Vagina (tissue), 2 donors: Measurements from ENCODE around the gene TMEM150A. TPM values are rescaled to one million over a fixed set of nuclear protein-coding genes. Genes with fewer than 3 reads are reported as not detected.

Experiments used
- DNase-seq, 2 donors: peaks; one replicate each; pipeline ENCODE4 v3.0.0-alpha.2; 2017; ENCODE audit errors: extremely low spot score in 2 of 2
- H3K27ac ChIP-seq: fragments of 200-600 bp; sonication (generic); one replicate; pipeline ENCODE4 v1.5.1; 2019
- H3K27me3 ChIP-seq: fragments of 200-600 bp; sonication (generic); one replicate; pipeline ENCODE4 v1.5.1; 2019
- H3K36me3 ChIP-seq, 2 donors: fragments of 200-600 bp; sonication (generic); one replicate each; pipeline ENCODE4 v1.5.1; 2017 to 2019
- H3K4me1 ChIP-seq: fragments of 200-600 bp; sonication (generic); one replicate; pipeline ENCODE4 v1.5.1; 2019
- H3K4me3 ChIP-seq, 2 donors: fragments of 200-600 bp; sonication (generic); 1 replicate in 1 of 2; 2 replicates in 1 of 2; pipeline ENCODE4 v1.5.1; 2016 to 2019
- H3K9me3 ChIP-seq: fragments of 200-600 bp; sonication (generic); one replicate; pipeline ENCODE4 v1.5.1; 2019
- CTCF ChIP-seq, 3 experiments: fragments of 450-650 bp in 2 of 3; fragments of 200-600 bp in 1 of 3; sonication (generic) in 1 of 3; IDR thresholded peaks; one replicate each; pipeline ENCODE4 v1.5.1; 2017 to 2019; ENCODE audit warnings: antibody characterized with exemption in 3 of 3, mild to moderate bottlenecking in 2 of 3, moderate library complexity in 2 of 3
- POLR2A ChIP-seq, 2 donors: fragments of 450-650 bp; IDR thresholded peaks; one replicate each; pipeline ENCODE4 v1.6.1; 2017; ENCODE audit warnings: antibody characterized with exemption in 2 of 2, mild to moderate bottlenecking in 2 of 2, moderate library complexity in 2 of 2
- POLR2AphosphoS5 ChIP-seq, 2 donors: sonication (generic); formaldehyde crosslinking; IDR thresholded peaks; one replicate each; pipeline ENCODE4 v1.9.0; 2017; ENCODE audit warnings: antibody characterized with exemption in 2 of 2, mild to moderate bottlenecking in 2 of 2, low read depth in 1 of 2; ENCODE audit not compliant: insufficient read depth in 1 of 2
- intact Hi-C: fragments of 100-400 bp; cut with DNase I; formaldehyde crosslinking; loops from one replicate; pipeline ENCODE4 v1.15.1; 2023
- total RNA-seq: library from RNA; depleted of rRNA; stranded (reverse); fragments of >200 nt; gene quantifications from one replicate; pipeline ENCODE4 v1.2.3, GENCODE V29; 2016

TMEM150A gene
- total RNA-seq, 1 donor from 2014 or later = 22.6 TPM

- intact Hi-C loops = no loop called here
- no peaks in the 10 kb centered on the region for H3K27me3 ChIP-seq
- H3K4me3 ChIP-seq = peak within 1 kb of the TSS; percentile 80 to 89
- peak within 1 kb of the TSS; percentile 84 for H3K27ac ChIP-seq
- H3K9me3 ChIP-seq = no peaks in the 10 kb centered on the region
- peaks cover 0 to 11% of the 10 kb centered on the region in 2 donors for H3K36me3 ChIP-seq
- H3K4me1 ChIP-seq = peaks cover 53% of the 10 kb centered on the region
- DNase-seq = no peak
- peak in 1 of 2 donors; percentile 68 for TF ChIP-seq POLR2A (IDR thresholded peaks at IDR 0.05)
- peak; percentile 81 to 89 for TF ChIP-seq POLR2AphosphoS5 (IDR thresholded peaks at IDR 0.05; ENCODE audit: insufficient read depth in 1 of 2, low read depth in 1 of 2)
- no peak for TF ChIP-seq CTCF (IDR thresholded peaks at IDR 0.05)
Observed at GRCh38 chr2:85611705-85612587, 9.4 kb upstream of the TMEM150A start, which contains the start of gene C2orf68. Gene C2orf68, minus strand, starts transcription at chr2:85612066. Its CDS starts 82 bp downstream, at chr2:85611984.

- Histone ChIP-seq H3K27me3 (no peaks in the 10 kb centered on the region), H3K9me3 (no peaks in the 10 kb centered on the region), H3K4me3 (peak overlapping the region; percentile 80 to 89), H3K36me3 (peaks cover 0 to 11% of the 10 kb centered on the region in 2 donors), H3K4me1 (peaks cover 56% of the 10 kb centered on the region), H3K27ac (peak overlapping the region; percentile 84)
- intact Hi-C loops = no loop called here
- TF ChIP-seq POLR2AphosphoS5 (IDR thresholded peaks at IDR 0.05; ENCODE audit: insufficient read depth in 1 of 2, low read depth in 1 of 2) = no peak
- no peak for TF ChIP-seq POLR2A (IDR thresholded peaks at IDR 0.05)
- TF ChIP-seq CTCF (IDR thresholded peaks at IDR 0.05) = no peak
- no peak for DNase-seq
Observed at GRCh38 chr2:85611217-85611704, 8.8 kb upstream of the TMEM150A start.

- DNase-seq = no peak
- H3K36me3 ChIP-seq = peaks cover 0 to 11% of the 10 kb centered on the region in 2 donors
- no peak overlapping the region for H3K4me3 ChIP-seq
- H3K9me3 ChIP-seq = no peaks in the 10 kb centered on the region
- no peak overlapping the region for H3K27ac ChIP-seq
- intact Hi-C loops = loop anchor here (10.0 kb wide), 1 partner anchor 63 kb away; no protein-coding TSS in a partner anchor
- H3K27me3 ChIP-seq = no peaks in the 10 kb centered on the region
- TF ChIP-seq POLR2AphosphoS5 (IDR thresholded peaks at IDR 0.05; ENCODE audit: insufficient read depth in 1 of 2, low read depth in 1 of 2) = no peak
- no peak for TF ChIP-seq CTCF (IDR thresholded peaks at IDR 0.05)
- TF ChIP-seq POLR2A (IDR thresholded peaks at IDR 0.05) = no peak
- peaks cover 81% of the 10 kb centered on the region for H3K4me1 ChIP-seq
Observed at GRCh38 chr2:85607268-85608215, 5.0 kb upstream of the TMEM150A start.

- H3K4me1 ChIP-seq = peaks cover 84% of the 10 kb centered on the region
- peaks cover 0 to 11% of the 10 kb centered on the region in 2 donors for H3K36me3 ChIP-seq
- H3K9me3 ChIP-seq = no peaks in the 10 kb centered on the region
- no peak overlapping the region for H3K27ac ChIP-seq
- no peak for DNase-seq
- H3K27me3 ChIP-seq = no peaks in the 10 kb centered on the region
- no peak overlapping the region for H3K4me3 ChIP-seq
- no peak for TF ChIP-seq POLR2A (IDR thresholded peaks at IDR 0.05)
- TF ChIP-seq POLR2AphosphoS5 (IDR thresholded peaks at IDR 0.05; ENCODE audit: insufficient read depth in 1 of 2, low read depth in 1 of 2) = no peak
- no peak for TF ChIP-seq CTCF (IDR thresholded peaks at IDR 0.05)
- intact Hi-C loops = loop anchor here (10.0 kb wide), 1 partner anchor 61 kb away; no protein-coding TSS in a partner anchor
Observed at GRCh38 chr2:85606116-85606455, 3.6 kb upstream of the TMEM150A start.
